GM23248 (cell line): Measurements from ENCODE around the gene VPS51.

ENCODE experiments used
- EZH2 ChIP-seq: fragments of 200-600 bp; sonication (generic); IDR thresholded peaks from 2 replicates; pipeline ENCODE4 v1.6.1; 2018; ENCODE audit warnings: antibody characterized with exemption, mild to moderate bottlenecking; ENCODE audit not compliant: insufficient read depth, poor library complexity, severe bottlenecking
- EZH2phosphoT487 ChIP-seq: fragments of 200-600 bp; sonication (generic); IDR thresholded peaks from 2 replicates; pipeline ENCODE4 v1.6.1; 2018; ENCODE audit warnings: antibody characterized with exemption, moderate library complexity, mild to moderate bottlenecking, low read depth; ENCODE audit not compliant: insufficient read depth

- TF ChIP-seq EZH2phosphoT487 (no peak), EZH2 (no peak)
Measured at GRCh38 chr11:65055538-65055937, 40.5 kb upstream of the VPS51 start.
